ENCODE results near the gene PTGER4.
"Not testable (repeated sequence)": the region's sequence is repeated elsewhere in the genome, so short reads cannot be mapped to it uniquely, and the experiment has no call there.

GRCh38 chr5:40702027-40702426, 22.3 kb downstream of the PTGER4 start:
- not testable (repeated sequence) for TF ChIP-seq CTCF (IDR thresholded peaks at IDR 0.05; ENCODE audit: borderline replicate concordance, extremely low read depth, low read length, poor library complexity, severe bottlenecking); EZH2 (IDR thresholded peaks at IDR 0.05; ENCODE audit: borderline replicate concordance, low read depth, low read length, severe bottlenecking)
